Transverse colon (tissue), 4 donors: Measurements from ENCODE around the gene C19orf53. TPM values are rescaled to one million over a fixed set of nuclear protein-coding genes. Genes with fewer than 3 reads are reported as not detected.

Experiments used
- DNase-seq: peaks from one replicate; pipeline ENCODE4 v3.0.0-alpha.2; 2019
- H3K27ac ChIP-seq, 4 donors: fragments of 200-600 bp; sonication (generic); 2 replicates each; pipeline ENCODE4 v1.5.1; 2016 to 2018; ENCODE audit warnings: inconsistent platforms in 4 of 4
- H3K27me3 ChIP-seq: fragments of 200-600 bp; sonication (generic); 2 replicates; pipeline ENCODE4 v1.5.1; 2017; ENCODE audit warnings: inconsistent platforms
- H3K36me3 ChIP-seq, 4 donors: fragments of 200-600 bp; sonication (generic); 2 replicates each; pipeline ENCODE4 v1.5.1; 2017 to 2019; ENCODE audit warnings: inconsistent platforms in 4 of 4
- H3K4me1 ChIP-seq, 4 donors: fragments of 200-600 bp; sonication (generic); 2 replicates each; pipeline ENCODE4 v1.5.1; 2017 to 2020; ENCODE audit warnings: inconsistent platforms in 4 of 4
- H3K4me3 ChIP-seq, 4 donors: fragments of 200-600 bp; sonication (generic); 1 replicate in 1 of 4; 2 replicates in 3 of 4; pipeline versions ENCODE4 v1.5.1 to v1.6.1; 2017 to 2019; ENCODE audit warnings: inconsistent platforms in 4 of 4
- H3K9me3 ChIP-seq, 2 donors: fragments of 200-600 bp; sonication (generic); 2 replicates each; pipeline ENCODE4 v1.5.1; 2017 to 2019; ENCODE audit warnings: inconsistent platforms in 2 of 2
- CTCF ChIP-seq, 5 experiments: fragments of 200-600 bp in 3 of 5; fragments of 450-650 bp in 2 of 5; sonication (generic) in 3 of 5; IDR thresholded peaks; 1 replicate in 2 of 5; 2 replicates in 3 of 5; pipeline ENCODE4 v1.5.1; 2016 to 2017; ENCODE audit warnings: antibody characterized with exemption in 5 of 5, inconsistent platforms in 3 of 5, mild to moderate bottlenecking in 2 of 5, moderate library complexity in 1 of 5
- EP300 ChIP-seq: sonication (generic); formaldehyde crosslinking; IDR thresholded peaks from one replicate; pipeline ENCODE4 v1.6.1; 2017; ENCODE audit warnings: antibody characterized with exemption, low read depth
- POLR2A ChIP-seq: fragments of 450-650 bp; IDR thresholded peaks from one replicate; pipeline ENCODE4 v1.6.1; 2016; ENCODE audit warnings: antibody characterized with exemption, mild to moderate bottlenecking, moderate library complexity
- POLR2AphosphoS5 ChIP-seq, 3 donors: sonication (generic); formaldehyde crosslinking; IDR thresholded peaks; one replicate each; pipeline ENCODE4 v1.6.1; 2016; ENCODE audit warnings: antibody characterized with exemption in 3 of 3
- WGBS, 2 donors: methylation state at CpG; one replicate each; pipeline ENCODE4 v1.1.5; 2018; ENCODE audit warnings: low coverage in 1 of 2; 5-methylcytosine and 5-hydroxymethylcytosine counted together
- in situ Hi-C, 4 donors: fragments of 200-750 bp; cut with MboI; loops; one replicate each; pipeline versions ENCODE4 v1.15.0 to v1.15.1; 2017; ENCODE audit warnings: low sequenced_read_pairs in 3 of 4, low pct_ligation_motif_present in 1 of 4, low pct_unique_long_range_greater_than_20kb in 1 of 4
- intact Hi-C: fragments of 100-400 bp; cut with DNase I; formaldehyde crosslinking; loops from one replicate; pipeline ENCODE4 v1.15.1; 2023; ENCODE audit warnings: low total_unique reads
- total RNA-seq, 4 donors: library from RNA; depleted of rRNA; stranded (reverse); fragments of >200 nt; gene quantifications; one replicate each; pipeline ENCODE4 v1.1.0, GENCODE V29; 2016

C19orf53 gene
- total RNA-seq, 4 donors from 2014 or later: 48.6 to 111 (median 94.2) TPM

GRCh38 chr19:13756210-13756609, 18.0 kb upstream of the C19orf53 start:
- no peaks in the 10 kb centered on the region for H3K4me1 ChIP-seq
- TF ChIP-seq POLR2A: no peak
- no peak for TF ChIP-seq CTCF (IDR thresholded peaks at IDR 0.05)
- no peak for TF ChIP-seq EP300
- TF ChIP-seq POLR2AphosphoS5 (IDR thresholded peaks at IDR 0.05): no peak
- peaks cover 0 to 65% (median 26%) of the 10 kb centered on the region in 4 donors for H3K36me3 ChIP-seq
- intact Hi-C loops: no loop called here
- in situ Hi-C loops: loop anchor here in 1 of 4 donors (25.0 kb wide), 1 partner anchor 106 kb away; no protein-coding TSS in a partner anchor
- no peaks in the 10 kb centered on the region for H3K9me3 ChIP-seq
- no peaks in the 10 kb centered on the region for H3K27me3 ChIP-seq
- 96% methylated on average over 9 of the region's 9 CpGs; no CpG with 5 or more reads in 1 of the 2 donors for WGBS, 2 donors
- H3K27ac ChIP-seq: no peak overlapping the region
- DNase-seq: no peak
- no peak overlapping the region for H3K4me3 ChIP-seq

- Histone ChIP-seq H3K27ac (no peak overlapping the region), H3K36me3 (peaks cover 0 to 55% (median 23%) of the 10 kb centered on the region in 4 donors), H3K9me3 (no peaks in the 10 kb centered on the region), H3K4me1 (no peaks in the 10 kb centered on the region), H3K4me3 (no peak overlapping the region), H3K27me3 (no peaks in the 10 kb centered on the region)
- TF ChIP-seq POLR2A (no peak), EP300 (no peak), CTCF (IDR thresholded peaks at IDR 0.05) (no peak), POLR2AphosphoS5 (IDR thresholded peaks at IDR 0.05) (no peak)
- in situ Hi-C loops: loop anchor here in 1 of 4 donors (25.0 kb wide), 1 partner anchor 104 kb away; no protein-coding TSS in a partner anchor
- WGBS, 2 donors: 81 to 88% methylated on average over 5 to 15 of the region's 15 CpGs
- intact Hi-C loops: no loop called here
- no peak for DNase-seq
Observed at GRCh38 chr19:13757805-13758772, 16.2 kb upstream of the C19orf53 start.

GRCh38 chr19:13758795-13759194, 15.5 kb upstream of the C19orf53 start:
- intact Hi-C loops: no loop called here
- 94% methylated on average over 24 of the region's 24 CpGs; no CpG with 5 or more reads in 1 of the 2 donors for WGBS, 2 donors

More at GRCh38 chr19:13758795-13759194, 15.5 kb upstream of the C19orf53 start:
- Histone ChIP-seq H3K27ac (no peak overlapping the region), H3K36me3 (peaks cover 0 to 51% (median 22%) of the 10 kb centered on the region in 4 donors), H3K4me3 (no peak overlapping the region), H3K27me3 (no peaks in the 10 kb centered on the region), H3K9me3 (no peaks in the 10 kb centered on the region), H3K4me1 (peaks cover 0 to 6% (median 3%) of the 10 kb centered on the region in 4 donors)
- no peak for DNase-seq
- TF ChIP-seq POLR2A: no peak
- no peak for TF ChIP-seq POLR2AphosphoS5 (IDR thresholded peaks at IDR 0.05)
- no peak for TF ChIP-seq EP300
- TF ChIP-seq CTCF (IDR thresholded peaks at IDR 0.05): no peak
- in situ Hi-C loops: loop anchor here in 1 of 4 donors (25.0 kb wide), 1 partner anchor 104 kb away; no protein-coding TSS in a partner anchor
